Stimulated activated CD8-positive, alpha-beta memory T cell treated with anti-CD3 and anti-CD28 coated beads, Interleukin-7, amount 100 ng/mL, for 48 hours (primary cell): ENCODE data around the gene RAPH1.
"Not testable (repeated sequence)": the region's sequence is repeated elsewhere in the genome, so short reads cannot be mapped to it uniquely, and the experiment has no call there.

ENCODE experiments used
- DNase-seq, 2 donors: peaks; one replicate each; pipeline ENCODE4 v3.0.0-alpha.2; 2020; ENCODE audit warnings: low read depth in 1 of 2; ENCODE audit errors: extremely low read depth in 1 of 2

Gene RAPH1

GRCh38 chr2:203372706-203373105, 162.4 kb downstream of the RAPH1 start:
- DNase-seq, result not testable (repeated sequence)

- no peak for DNase-seq
Measured at GRCh38 chr2:203366639-203367466, 168.2 kb downstream of the RAPH1 start.

- DNase-seq, result no peak
Measured at GRCh38 chr2:203361922-203362321, 173.2 kb downstream of the RAPH1 start.

GRCh38 chr2:203361495-203361894, 173.6 kb downstream of the RAPH1 start:
- no peak for DNase-seq

- DNase-seq, result no peak
Measured at GRCh38 chr2:203360833-203361430, 174.2 kb downstream of the RAPH1 start.

GRCh38 chr2:203359450-203359849, 175.7 kb downstream of the RAPH1 start:
- no peak for DNase-seq

GRCh38 chr2:203354966-203355365, 180.1 kb downstream of the RAPH1 start:
- DNase-seq, result no peak

GRCh38 chr2:203352604-203353255, 182.4 kb downstream of the RAPH1 start:
- DNase-seq, result no peak

- no peak for DNase-seq
Measured at GRCh38 chr2:203347375-203347774, 187.7 kb downstream of the RAPH1 start.

- DNase-seq, result no peak
Measured at GRCh38 chr2:203346612-203347011, 188.5 kb downstream of the RAPH1 start.

GRCh38 chr2:203344667-203345066, 190.4 kb downstream of the RAPH1 start:
- no peak for DNase-seq
